Uterus (tissue), 4 donors: Measurements from ENCODE around the gene MYO16. TPM values are rescaled to one million over a fixed set of nuclear protein-coding genes. Genes with fewer than 3 reads are reported as not detected.

Experiments
- DNase-seq, 2 donors: peaks; one replicate each; pipeline ENCODE4 v3.0.0-alpha.2; 2019 to 2020
- H3K27ac ChIP-seq, 2 donors: fragments of 200-600 bp; sonication (generic); 1 replicate in 1 of 2; 2 replicates in 1 of 2; pipeline ENCODE4 v1.5.1; 2016 to 2018
- H3K27me3 ChIP-seq, 2 donors: fragments of 200-600 bp; sonication (generic); one replicate each; pipeline ENCODE4 v1.5.1; 2018 to 2019; ENCODE audit warnings: control low read depth in 1 of 2
- H3K36me3 ChIP-seq, 2 donors: fragments of 200-600 bp; sonication (generic); one replicate each; pipeline ENCODE4 v1.5.1; 2019; ENCODE audit warnings: control low read depth in 1 of 2
- H3K4me1 ChIP-seq, 2 donors: fragments of 200-600 bp; sonication (generic); one replicate each; pipeline ENCODE4 v1.5.1; 2018 to 2019; ENCODE audit warnings: control low read depth in 1 of 2
- H3K4me3 ChIP-seq, 2 donors: fragments of 200-600 bp; sonication (generic); 1 replicate in 1 of 2; 2 replicates in 1 of 2; pipeline ENCODE4 v1.5.1; 2018 to 2019; ENCODE audit warnings: mild to moderate bottlenecking in 1 of 2
- H3K9me3 ChIP-seq, 2 donors: fragments of 200-600 bp; sonication (generic); one replicate each; pipeline ENCODE4 v1.5.1; 2019; ENCODE audit warnings: control low read depth in 1 of 2
- CTCF ChIP-seq, 4 experiments: fragments of 200-600 bp in 2 of 4; fragments of 450-650 bp in 2 of 4; sonication (generic) in 2 of 4; IDR thresholded peaks; one replicate each; pipeline ENCODE4 v1.5.1; 2016 to 2019; ENCODE audit warnings: antibody characterized with exemption in 4 of 4, mild to moderate bottlenecking in 2 of 4, moderate library complexity in 1 of 4
- POLR2A ChIP-seq, 2 donors: fragments of 450-650 bp; IDR thresholded peaks; one replicate each; pipeline ENCODE4 v1.6.1; 2016; ENCODE audit warnings: antibody characterized with exemption in 2 of 2, mild to moderate bottlenecking in 1 of 2, moderate library complexity in 1 of 2
- intact Hi-C: fragments of 100-400 bp; cut with DNase I; formaldehyde crosslinking; loops from one replicate; pipeline ENCODE4 v1.15.1; 2023; ENCODE audit warnings: low total_unique reads
- total RNA-seq, 4 donors: library from RNA; depleted of rRNA in 3 of 4; stranded (reverse); fragments of >200 nt in 3 of 4; gene quantifications; one replicate each; pipeline versions ENCODE4 v1.1.0 to v1.2.4, GENCODE V29; 2014 to 2023
- donor health status: DM: yes; HTN: yes; CAD: no.

The MYO16 gene
- total RNA-seq, 4 donors from 2014 or later, result 0.35 to 0.88 TPM; not detected in 2

- Histone ChIP-seq H3K36me3 (no peaks in the 10 kb centered on the region), H3K4me3 (no peak overlapping the region), H3K27ac (no peak overlapping the region), H3K27me3 (no peaks in the 10 kb centered on the region), H3K4me1 (no peaks in the 10 kb centered on the region), H3K9me3 (no peaks in the 10 kb centered on the region)
- TF ChIP-seq POLR2A (IDR thresholded peaks at IDR 0.05) (no peak), CTCF (IDR thresholded peaks at IDR 0.05) (no peak)
- no peak for DNase-seq
- intact Hi-C loops, result no loop called here
Measured at GRCh38 chr13:109152941-109153340, 523.5 kb downstream of the MYO16 start.

- Histone ChIP-seq H3K9me3 (no peaks in the 10 kb centered on the region), H3K27ac (no peak overlapping the region), H3K27me3 (no peaks in the 10 kb centered on the region), H3K4me1 (no peaks in the 10 kb centered on the region), H3K4me3 (no peak overlapping the region), H3K36me3 (no peaks in the 10 kb centered on the region)
- no peak for DNase-seq
- TF ChIP-seq CTCF (IDR thresholded peaks at IDR 0.05), result no peak
- no peak for TF ChIP-seq POLR2A (IDR thresholded peaks at IDR 0.05)
- intact Hi-C loops, result no loop called here
Measured at GRCh38 chr13:109154146-109154545, 524.7 kb downstream of the MYO16 start.

- H3K4me3 ChIP-seq, result no peak overlapping the region
- H3K4me1 ChIP-seq, result no peaks in the 10 kb centered on the region
- no peaks in the 10 kb centered on the region for H3K9me3 ChIP-seq
- H3K27ac ChIP-seq, result no peak overlapping the region
- no peaks in the 10 kb centered on the region for H3K27me3 ChIP-seq
- TF ChIP-seq CTCF (IDR thresholded peaks at IDR 0.05), result no peak
- no peak for TF ChIP-seq POLR2A (IDR thresholded peaks at IDR 0.05)
- no peaks in the 10 kb centered on the region for H3K36me3 ChIP-seq
- no peak for DNase-seq
- intact Hi-C loops, result no loop called here
Measured at GRCh38 chr13:109154546-109154945, 525.1 kb downstream of the MYO16 start.

- TF ChIP-seq CTCF (IDR thresholded peaks at IDR 0.05) (no peak), POLR2A (IDR thresholded peaks at IDR 0.05) (no peak)
- no peak for DNase-seq
- Histone ChIP-seq H3K27me3 (no peaks in the 10 kb centered on the region), H3K36me3 (no peaks in the 10 kb centered on the region), H3K4me3 (no peak overlapping the region), H3K9me3 (no peaks in the 10 kb centered on the region), H3K27ac (no peak overlapping the region), H3K4me1 (no peaks in the 10 kb centered on the region)
- intact Hi-C loops, result no loop called here
Measured at GRCh38 chr13:109154966-109155761, 525.8 kb downstream of the MYO16 start.

GRCh38 chr13:109156181-109156935 is 526.9 kb downstream of the MYO16 start:
- intact Hi-C loops, result no loop called here
- H3K4me1 ChIP-seq, result no peaks in the 10 kb centered on the region
- H3K27ac ChIP-seq, result no peak overlapping the region
- H3K27me3 ChIP-seq, result no peaks in the 10 kb centered on the region
- TF ChIP-seq CTCF (IDR thresholded peaks at IDR 0.05) (no peak), POLR2A (IDR thresholded peaks at IDR 0.05) (no peak)
- DNase-seq, result no peak
- H3K9me3 ChIP-seq, result no peaks in the 10 kb centered on the region
- H3K4me3 ChIP-seq, result no peak overlapping the region
- H3K36me3 ChIP-seq, result no peaks in the 10 kb centered on the region
